Stimulated activated CD8-positive, alpha-beta memory T cell treated with anti-CD3 and anti-CD28 coated beads, Interleukin-4, amount 100 ng/mL, for 24 hours (primary cell): ENCODE results near the gene CIB4.

ENCODE experiments used
- DNase-seq: peaks from one replicate; pipeline ENCODE4 v3.0.0-alpha.2; 2020; ENCODE audit warnings: low read depth

CIB4 gene

DNA sequence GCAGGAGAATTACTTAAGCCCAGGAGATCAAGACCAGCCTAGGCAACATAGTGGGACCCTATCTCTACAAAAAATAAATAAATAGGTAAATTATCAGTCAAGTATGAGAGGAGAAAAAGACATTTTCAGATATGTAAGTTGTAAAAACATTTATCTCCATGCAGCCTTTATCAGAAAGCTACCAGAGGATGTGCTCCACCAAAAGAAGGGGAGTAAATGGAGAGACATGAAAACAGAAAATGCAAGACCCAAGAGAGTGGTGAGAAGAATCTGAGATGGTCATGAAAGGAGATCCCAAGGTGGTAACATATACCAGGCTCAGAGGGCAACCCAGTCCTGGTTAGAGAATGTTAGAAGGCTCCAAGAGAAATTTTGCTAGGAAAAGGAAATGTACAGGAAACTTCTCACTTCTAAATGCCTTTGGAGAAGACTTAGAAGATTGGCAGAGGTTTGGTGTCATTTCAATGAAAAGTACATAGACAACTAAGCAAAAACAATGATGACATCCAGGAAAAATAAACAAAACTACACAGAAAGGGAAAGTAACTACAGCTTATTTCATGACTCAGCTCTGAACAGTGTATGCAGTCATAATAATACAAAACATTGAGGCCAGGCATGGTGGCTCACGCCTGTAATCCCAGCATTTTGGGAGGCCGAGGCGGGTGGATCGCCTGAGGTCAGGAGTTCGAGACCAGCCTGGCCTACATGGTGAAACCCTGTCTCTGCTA lies 19.5 kb downstream of the CIB4 start:
- no peak for DNase-seq

DNA sequence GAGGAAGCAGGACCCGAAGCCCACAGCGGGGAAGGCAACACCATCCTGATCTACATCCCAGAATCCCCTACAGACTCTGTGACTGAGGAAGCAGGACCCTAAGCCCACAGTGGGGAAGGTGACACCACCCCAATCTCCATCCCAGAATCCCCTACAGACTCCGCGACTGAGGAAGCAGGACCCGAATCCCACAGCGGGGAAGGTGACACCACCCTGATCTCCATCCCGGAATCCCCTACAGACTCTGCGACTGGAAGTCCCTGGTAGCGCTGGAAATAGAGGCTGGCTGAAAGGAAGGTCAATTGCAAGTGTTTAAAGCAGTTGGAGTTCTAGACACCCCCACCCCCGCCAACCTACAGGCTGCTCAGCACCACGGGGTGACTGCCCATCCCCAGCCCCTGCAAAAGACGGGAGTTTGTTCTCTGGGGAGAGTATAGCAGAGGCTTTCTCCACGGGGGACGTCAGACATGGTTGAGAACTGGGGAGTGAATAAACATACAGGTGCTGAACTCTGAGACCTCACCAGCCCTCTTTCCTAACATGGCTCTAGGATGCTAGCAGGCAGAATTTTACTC lies 21.0 kb downstream of the CIB4 start:
- DNase-seq, result no peak

DNA sequence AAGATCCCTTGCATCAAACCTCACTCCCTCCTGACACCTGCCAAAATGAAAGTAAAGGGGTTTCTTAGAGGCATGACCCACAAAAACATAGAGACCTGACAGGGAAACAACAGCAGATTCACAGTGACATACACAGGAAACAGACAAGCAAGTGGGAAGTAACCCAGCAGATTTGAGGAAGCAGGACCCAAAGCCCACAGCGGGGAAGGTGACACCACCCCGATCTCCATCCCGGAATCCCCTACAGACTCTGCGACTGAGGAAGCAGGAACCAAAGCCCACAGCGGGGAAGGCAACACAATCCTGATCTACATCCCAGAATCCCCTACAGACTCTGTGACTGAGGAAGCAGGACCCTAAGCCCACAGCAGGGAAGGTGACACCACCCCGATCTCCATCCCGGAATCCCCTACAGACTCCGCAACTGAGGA lies 21.6 kb downstream of the CIB4 start:
- no peak for DNase-seq

DNA sequence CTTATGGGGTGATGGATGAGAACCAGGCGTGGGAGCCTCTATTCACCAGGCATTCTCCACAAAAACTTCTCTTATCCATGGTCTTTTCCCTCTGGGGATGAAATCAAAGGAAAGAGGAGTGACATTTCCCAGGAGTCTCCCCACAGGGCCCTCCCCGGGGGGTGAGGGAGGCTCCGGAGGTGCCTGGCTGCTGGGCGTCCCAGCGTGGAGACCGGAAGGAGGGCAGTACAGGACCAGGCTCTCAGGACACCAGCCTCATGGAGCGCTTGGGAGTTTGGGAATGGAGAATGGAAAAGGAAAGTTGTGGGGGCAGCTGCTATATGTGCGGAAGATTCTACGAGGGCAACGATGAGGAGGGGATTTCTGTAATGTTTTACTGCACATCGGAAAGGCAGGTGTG lies 22.1 kb downstream of the CIB4 start:
- DNase-seq, result no peak

DNA sequence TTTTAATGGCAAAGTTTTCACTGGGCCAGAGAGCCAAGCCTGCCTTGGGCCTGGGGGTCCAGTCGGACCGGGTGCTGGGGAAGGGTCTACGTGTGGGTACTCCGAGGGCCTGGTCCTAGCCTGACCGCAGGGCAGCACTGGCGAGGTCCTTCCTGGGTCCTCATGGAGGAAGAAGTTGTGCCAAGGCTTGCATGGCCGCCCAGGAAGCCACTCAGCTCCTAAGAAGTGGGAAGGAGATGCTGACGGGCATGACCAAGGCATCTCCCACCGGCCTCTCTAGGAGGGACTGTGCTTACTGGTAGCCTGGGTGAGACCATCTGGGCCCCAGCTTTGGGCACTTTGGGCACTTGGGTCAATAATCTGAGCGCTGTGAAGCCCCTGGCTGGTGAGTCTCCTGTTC lies 22.6 kb downstream of the CIB4 start:
- no peak for DNase-seq

DNA sequence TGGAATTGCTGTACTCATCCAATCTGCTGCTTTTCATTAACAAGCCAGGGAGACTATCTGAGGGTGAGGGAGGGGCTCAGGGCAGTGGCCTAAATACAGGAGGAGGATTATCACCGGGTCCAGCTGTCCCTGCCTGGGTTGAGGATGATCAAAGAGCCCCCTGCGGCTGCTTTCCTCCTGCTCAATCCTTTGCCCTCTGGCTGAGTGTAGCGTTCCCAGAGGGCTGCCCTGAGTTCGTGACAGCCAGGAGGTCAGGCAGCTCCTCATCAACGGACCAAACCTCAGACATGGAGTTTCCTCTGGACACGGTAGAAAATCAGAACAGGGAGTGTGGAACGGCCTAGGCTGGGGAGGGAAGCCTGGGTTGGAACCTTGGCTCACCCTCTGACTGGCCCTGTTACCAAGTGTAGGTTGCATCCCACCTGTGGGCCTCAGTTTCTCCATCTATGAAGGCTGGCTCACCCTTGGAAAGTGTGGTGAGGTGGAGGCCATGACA lies 23.5 kb downstream of the CIB4 start:
- no peak for DNase-seq

DNA sequence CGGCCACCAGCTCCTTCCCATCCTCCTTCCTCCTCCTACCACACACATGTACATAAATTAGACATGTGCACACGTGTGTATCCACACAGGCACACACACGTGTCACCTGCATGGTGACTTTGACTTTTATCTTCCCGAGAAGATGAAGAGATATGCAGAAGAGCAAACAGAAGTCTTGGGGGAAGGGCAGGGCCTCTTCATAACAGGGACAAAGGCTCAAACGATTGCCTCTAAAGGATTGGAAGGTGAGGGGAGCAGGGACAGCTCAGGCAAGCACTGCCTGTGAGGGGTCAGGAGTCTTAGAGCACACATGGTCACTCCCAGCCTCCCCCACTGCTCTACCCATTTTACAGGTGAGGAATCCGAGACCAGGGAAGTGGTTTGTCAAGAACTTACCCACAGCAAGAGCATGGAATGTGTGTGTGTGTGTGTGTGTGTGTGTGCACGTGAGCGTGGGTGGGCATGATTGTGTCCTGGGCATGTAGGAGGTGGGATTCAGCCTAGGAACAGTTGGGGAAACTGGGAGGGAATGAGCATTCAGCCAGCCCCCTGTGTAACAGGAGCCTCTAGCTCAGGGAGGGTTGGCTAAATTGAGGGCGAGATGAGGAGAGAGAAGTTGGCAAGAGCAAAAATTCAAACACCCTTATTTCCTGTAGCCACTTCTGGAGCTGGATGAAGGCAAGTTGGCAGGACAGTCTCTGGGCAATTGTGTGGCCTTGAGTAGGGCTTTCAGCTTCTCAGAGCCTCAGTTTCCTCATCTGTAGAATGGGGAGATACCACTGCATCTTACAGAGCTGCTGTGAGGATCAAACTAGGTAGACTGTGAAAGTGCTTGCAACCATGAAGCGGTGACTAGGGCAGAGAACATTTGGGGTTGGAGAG lies 24.2 kb downstream of the CIB4 start:
- DNase-seq, result no peak

DNA sequence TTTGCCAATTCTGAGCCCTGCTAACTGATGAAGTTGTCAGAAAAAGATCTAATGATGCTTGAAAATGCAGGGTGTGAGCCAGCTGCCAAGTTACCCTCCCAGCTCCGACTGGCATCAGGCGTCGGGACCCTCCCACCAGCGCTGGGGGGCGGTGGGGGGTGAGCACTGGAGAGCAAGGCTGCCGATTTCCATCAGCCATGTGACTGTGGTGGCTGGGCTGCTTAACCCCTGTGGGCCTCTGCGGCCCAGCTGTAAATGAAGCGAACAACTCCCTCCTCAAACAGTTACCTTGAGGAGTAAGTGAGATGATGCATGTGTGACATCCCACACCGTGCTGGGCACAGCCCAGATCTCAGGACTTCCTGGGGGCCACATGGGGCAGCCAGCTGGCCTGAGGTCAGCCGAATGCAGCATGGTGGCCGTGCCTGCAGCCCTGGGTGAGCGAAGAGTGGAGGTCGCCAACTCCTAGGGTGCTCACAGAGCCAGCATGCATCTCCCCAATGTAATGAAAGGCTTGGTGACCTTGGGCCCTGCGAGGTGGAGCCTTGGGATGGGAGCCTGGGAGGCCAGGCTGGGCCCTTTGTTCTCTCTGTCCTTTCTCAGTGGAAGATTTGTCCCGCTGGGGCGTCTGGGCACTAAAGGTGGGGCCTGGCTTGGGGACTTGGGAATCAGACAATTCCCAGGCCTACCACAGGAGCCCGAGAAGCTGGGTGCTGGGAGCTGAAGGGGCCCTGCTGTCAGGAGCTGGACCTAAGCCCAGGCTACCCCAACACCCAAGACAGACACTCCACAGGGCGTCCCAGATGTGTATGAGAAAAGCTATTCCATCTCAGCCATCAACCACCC lies 25.1 kb downstream of the CIB4 start:
- no peak for DNase-seq

DNA sequence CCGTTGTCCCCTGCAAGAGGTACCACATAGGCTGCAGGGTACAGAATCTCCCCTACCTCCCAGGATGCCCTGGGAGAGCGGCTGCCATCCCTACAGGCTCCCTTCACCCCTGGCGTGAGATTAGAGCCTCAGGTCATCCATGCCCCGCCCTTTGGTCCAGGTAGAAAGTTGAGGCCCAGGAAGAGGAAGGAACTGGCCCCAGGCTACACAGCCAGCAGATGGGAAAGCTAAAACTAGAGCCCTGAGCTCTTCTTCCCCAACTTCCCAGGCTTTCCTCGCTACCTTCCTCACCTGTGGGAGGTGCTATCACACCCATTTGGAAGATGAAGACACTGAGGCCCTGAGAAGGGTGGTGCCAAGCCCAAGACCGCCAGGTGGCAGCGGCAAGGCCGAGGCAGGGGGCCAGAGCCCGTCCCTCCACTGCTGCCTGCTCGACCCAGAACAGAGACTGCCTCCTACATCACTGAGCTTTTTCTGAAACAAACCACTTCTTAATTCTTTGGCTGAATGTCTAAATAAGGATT lies 25.8 kb downstream of the CIB4 start:
- DNase-seq, result no peak

DNA sequence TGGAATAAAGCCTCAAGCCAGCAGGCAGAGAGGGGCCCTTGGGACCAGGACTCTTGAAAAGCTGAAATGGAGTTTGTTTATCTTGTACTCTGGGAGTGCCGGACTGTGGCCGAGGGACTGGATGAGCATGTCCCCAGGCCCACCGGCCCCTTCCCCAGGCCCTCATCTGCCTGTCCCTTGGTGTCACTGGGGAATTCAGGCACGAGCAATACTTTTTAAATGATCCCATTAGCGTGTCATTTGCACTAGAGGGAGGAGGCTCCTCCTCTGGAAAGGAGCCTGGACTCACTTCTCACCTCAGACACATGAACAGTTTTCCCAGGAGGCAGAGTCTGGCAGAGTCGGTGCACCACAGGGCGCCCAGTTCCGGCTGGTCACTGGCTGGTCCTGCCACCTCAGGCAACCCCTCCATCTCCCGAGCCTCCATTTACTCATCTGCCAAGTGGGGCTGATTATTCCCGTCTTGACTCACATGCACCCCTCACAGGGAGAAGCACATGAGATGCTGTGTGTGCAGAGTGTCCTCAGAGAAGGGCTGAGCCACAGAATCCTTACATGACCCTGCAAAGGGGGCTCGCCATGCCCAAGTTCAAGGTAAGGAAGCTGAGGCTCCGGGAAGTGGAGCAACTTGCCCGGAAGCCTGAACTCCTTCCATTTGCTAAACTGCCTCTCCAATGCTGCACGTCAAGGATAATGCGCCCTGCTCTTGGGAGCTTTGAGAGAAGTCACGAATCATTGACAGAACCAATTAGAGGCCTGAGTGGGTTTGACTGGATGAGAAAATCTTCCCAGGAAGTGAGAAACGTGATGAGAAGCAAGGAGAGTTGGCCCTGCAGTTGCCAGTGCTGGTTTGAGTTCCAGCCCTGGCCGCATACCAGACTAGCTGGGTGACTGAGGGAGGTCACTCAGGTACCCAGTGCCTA lies 26.7 kb downstream of the CIB4 start:
- DNase-seq, result no peak

DNA sequence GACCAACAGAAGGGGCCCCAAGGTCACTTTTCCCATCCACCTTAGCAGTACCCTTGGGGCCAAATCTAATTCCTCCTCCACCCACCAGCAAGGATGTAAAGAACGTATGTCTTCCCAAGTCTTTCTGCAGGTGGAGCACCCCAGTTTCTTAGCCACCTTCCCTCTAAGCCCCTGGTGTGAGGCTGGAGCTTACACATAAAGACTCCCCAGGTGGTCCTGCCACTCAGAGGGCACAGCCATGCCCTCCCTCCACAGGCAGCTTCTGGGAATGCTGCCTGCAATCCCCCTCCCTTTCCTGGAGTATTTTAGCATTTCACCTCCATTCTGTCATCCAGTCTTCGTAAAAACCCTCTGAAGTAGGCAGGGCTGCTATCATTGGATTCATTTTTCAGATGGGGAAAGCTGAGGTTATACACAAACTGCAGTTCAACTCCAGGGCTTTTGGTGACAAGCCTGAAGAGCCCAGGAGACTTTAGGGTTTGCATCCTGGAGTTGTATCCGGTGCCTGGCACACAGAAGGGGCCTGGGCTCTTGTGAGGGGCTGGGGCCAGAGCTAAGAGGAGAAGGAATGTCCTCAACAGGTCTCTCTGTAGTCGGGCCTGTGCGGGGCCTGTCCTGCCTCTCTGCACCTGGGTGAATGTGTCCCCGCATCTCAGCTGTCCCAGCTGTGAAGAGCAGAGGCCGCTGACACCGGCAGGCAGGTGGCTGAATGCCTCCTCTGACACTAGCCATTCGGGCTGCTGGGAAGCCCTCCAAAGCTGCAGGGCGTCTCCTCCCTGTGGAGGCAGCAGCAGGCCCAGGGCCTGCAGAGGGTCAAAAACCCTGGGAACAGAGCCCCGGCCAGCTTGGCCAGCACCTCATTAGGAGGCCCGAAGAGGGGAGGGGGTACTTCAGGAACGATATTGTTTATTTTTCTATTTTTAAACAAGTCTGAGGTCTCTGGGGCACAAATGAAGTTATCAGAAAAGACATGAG lies 27.6 kb downstream of the CIB4 start:
- DNase-seq, result no peak

DNA sequence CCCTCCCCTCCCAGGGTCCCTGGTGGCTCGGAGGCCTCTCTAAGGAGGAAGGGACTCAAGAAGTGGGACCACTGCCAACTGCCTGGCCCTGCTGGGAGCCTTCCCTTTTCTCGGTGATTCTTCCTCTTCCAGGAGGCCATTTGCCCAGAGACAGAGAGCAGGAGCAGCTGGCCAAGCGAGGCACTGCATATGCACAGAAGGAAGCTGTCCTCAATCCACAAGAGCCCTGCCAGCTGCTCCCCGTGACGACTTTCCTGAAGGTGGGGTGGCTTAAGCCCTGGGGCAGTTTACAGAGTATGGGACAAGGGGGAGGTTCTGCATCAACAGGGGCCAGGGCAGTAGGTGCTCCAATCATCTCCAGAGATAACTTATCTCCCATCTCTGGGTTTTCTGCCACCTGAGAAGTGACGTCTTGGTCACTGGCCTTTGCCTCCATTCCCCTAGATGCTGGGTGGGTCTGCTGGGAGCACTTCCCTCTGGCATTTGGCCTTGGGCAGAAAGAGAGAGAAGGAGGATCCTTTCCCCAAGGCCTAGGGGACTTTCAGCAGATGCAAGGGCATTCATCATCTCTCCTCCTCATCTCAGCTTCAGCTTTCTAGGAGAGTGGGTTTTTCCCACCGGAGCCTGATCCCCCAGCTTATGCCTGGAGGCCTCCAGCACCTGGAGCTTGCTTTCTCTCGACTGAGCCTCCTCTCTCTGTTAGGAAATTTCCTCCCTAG lies 28.5 kb downstream of the CIB4 start:
- DNase-seq, result no peak

DNA sequence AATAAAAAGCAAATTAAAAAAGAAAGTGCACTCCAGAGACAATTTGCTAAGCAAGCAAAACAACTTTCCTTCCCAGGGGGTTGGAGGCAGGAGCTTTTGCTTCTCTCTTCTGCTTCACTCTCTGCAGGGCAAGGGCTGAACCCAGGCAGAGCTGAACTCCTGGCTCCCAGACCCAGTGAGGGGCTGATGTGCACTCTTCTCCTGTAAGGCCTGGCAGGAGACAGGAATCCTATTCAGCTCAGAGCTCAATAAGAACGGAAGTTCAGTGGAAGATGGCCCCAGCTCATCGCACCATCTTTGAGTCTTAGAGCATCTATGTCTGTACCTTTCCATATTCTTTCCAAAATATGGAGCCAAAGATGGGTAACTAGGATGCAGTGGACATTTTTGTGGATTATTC lies 29.1 kb downstream of the CIB4 start:
- DNase-seq, result no peak

DNA sequence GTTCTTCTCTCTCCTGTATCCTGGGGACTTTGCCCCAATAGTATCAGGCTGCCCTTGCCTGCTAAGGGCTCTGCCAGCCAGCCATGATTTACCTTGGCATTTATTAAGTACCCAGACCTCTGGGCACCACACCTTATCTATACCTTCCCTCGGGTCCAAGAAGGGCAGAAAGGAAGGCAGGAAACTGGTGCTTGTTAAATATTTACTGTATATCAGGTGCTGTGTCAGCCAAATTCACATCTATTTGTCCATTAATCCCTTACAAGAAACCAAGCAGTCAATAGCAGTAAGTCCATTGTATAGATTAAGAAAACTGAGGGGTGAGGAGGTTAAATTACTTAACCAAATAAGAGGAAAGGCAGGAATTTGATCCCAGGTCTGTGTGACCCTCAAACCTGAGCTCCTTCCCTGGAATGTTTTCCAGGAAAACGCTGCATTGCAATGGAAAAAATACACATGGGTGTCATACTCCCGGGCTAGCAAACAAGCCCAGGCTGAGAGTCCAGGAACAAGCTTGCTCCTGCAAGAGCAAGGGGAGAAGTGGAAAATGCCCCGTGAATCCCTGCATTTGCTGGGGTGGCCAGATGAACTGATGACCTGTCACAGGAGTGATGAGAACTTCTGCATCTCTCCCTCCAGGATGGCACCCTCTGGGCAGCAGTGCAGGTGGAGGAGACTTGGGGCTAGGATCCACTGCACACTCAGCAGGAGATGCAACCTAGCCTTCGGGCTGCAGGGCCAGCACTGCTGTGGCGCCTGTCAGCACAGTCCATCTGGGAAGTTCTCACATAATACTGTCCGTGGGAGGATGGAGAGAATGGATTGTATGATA lies 30.4 kb downstream of the CIB4 start:
- DNase-seq, result no peak

DNA sequence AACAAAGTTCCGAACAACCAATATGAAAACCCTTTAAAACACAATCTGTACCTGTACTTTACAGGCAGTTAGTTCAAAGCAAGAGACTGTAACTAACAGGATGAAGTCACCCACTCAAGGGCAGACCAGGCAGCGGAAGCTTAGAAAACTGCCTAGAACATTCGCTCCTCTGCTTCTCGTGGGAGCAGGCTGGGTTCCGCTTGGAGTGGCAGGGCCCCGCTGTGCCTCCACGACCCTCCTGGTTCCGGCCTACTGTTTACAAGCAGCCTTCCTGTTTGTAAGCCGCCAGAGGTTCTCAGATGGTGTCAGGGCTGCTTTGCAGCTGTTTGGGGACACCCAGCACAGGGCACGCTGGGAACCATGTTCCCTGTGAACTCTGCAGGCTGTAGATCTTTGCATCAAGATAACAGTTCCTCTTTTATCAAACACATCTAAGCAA lies 31.3 kb downstream of the CIB4 start:
- DNase-seq, result no peak

DNA sequence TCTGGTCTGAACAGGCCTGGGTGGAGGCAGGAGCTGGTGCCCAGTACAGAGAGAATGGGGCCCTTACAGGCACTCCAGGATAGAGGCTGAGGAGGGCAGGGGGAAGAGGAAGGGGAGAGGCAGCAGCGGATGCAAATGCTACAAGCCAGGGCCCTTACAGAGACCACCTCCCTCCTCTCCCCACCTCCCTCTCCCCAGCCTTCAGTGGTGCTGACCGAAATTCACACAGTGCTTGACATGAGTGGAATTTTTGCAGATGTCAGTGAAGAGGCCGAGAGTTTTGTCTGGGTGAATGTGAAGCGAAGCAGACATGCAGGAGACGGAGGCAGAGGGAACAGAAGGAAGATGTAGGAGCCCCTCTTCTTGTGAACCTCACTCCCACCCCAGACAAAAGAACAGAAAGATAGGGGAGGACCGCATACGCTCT lies 31.9 kb downstream of the CIB4 start:
- DNase-seq, result no peak

DNA sequence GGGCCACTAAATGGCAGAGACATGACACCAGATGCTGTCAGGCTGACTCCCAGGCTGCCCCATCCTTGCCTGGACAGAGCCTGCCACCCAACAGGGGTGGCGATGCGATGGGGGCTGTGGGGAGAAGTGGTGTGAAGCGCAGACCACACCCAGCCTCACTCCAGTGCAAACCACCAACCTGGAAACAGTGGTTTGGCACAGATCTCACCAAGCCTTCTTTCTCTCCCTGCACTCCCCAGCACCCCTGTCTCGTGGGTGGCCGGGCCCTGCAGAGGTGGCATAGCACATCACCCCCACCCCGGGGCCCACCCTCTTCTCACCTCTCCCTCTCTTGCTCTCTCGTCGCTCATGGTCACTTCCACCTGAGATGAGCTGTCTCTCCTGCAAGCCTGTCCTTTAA lies 32.6 kb downstream of the CIB4 start:
- DNase-seq, result no peak

DNA sequence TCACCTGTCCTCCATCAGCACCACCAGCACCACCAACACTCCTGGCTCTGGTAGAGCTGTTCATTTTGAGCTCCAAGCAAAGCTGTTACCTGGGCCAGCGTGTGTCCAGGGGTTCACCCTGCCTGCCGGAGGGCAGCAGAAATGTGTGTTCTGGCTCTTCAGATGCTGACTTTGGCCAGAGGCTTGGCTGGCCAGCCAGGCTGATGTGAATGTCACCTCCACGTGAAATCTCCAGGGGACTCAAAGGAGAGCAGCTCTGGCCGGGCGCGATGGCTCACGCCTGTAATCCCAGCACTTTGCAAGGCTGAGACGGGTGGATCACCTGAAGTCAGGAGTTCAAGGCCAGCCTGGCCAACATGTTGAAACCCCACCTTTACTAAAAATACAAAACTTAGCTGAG lies 33.5 kb downstream of the CIB4 start:
- DNase-seq, result no peak
